Thymus (tissue), 11 donors: ENCODE results near the gene PTGES3L. TPM values are rescaled to one million over a fixed set of nuclear protein-coding genes. Genes with fewer than 3 reads are reported as not detected.

Experiments used
- DNase-seq, 9 donors: peaks; one replicate each; pipeline ENCODE4 v3.0.0-alpha.2; 2013; ENCODE audit warnings: low spot score in 9 of 9, low read depth in 6 of 9, missing footprints in 1 of 9
- H3K27ac ChIP-seq, 2 donors: one replicate each; pipeline ENCODE4 v1.5.1; 2013; ENCODE audit warnings: control low read depth in 1 of 2, low read depth in 1 of 2, low read length in 1 of 2, mild to moderate bottlenecking in 1 of 2, moderate library complexity in 1 of 2
- H3K27me3 ChIP-seq, 2 donors: one replicate each; pipeline ENCODE4 v1.5.1; 2013; ENCODE audit warnings: low read length in 1 of 2; ENCODE audit not compliant: control insufficient read depth in 2 of 2, insufficient read depth in 1 of 2
- H3K36me3 ChIP-seq, 2 donors: one replicate each; pipeline ENCODE4 v1.5.1; 2013; ENCODE audit warnings: low read length in 1 of 2, mild to moderate bottlenecking in 1 of 2, moderate library complexity in 1 of 2; ENCODE audit not compliant: control insufficient read depth in 2 of 2, insufficient read depth in 2 of 2
- H3K4me1 ChIP-seq, 2 donors: one replicate each; pipeline ENCODE4 v1.5.1; 2013; ENCODE audit warnings: low read length in 2 of 2; ENCODE audit not compliant: control insufficient read depth in 2 of 2, insufficient read depth in 2 of 2
- H3K4me3 ChIP-seq, 2 donors: one replicate each; pipeline ENCODE4 v1.5.1; 2013; ENCODE audit warnings: low read length in 2 of 2, control low read depth in 1 of 2, mild to moderate bottlenecking in 1 of 2
- H3K9me3 ChIP-seq, 2 donors: one replicate each; pipeline ENCODE4 v1.5.1; 2013; ENCODE audit warnings: low read length in 1 of 2, mild to moderate bottlenecking in 1 of 2; ENCODE audit not compliant: control insufficient read depth in 2 of 2, insufficient read depth in 1 of 2
- WGBS: extraction: QIAGEN DNeasy Blood & Tissue Kit; methylation state at CpG from one replicate; pipeline ENCODE4 v1.1.7; 2013; 5-methylcytosine and 5-hydroxymethylcytosine counted together
- polyA plus RNA-seq: library from polyadenylated mRNA; stranded (reverse); fragments of 200-250 nt; gene quantifications from one replicate; pipeline ENCODE4 v1.2.3, GENCODE V29; 2013
- total RNA-seq: library from RNA; stranded (reverse); fragments of 120-200 nt; gene quantifications from one replicate; pipeline ENCODE4 v1.2.4, GENCODE V29; 2013
- donor health status: healthy.

PTGES3L gene
- total and polyA plus RNA-seq, 2 donors = 0.76 to 1.1 TPM

- Histone ChIP-seq H3K4me3 (no peak overlapping the region), H3K36me3 (no peaks in the 10 kb centered on the region), H3K27ac (no peak overlapping the region), H3K27me3 (no peaks in the 10 kb centered on the region), H3K9me3 (no peaks in the 10 kb centered on the region), H3K4me1 (no peaks in the 10 kb centered on the region)
- no peak for DNase-seq
- 73% methylated on average over 5 of the region's 5 CpGs for WGBS
Observed at GRCh38 chr17:42969001-42969581, 10.8 kb downstream of the PTGES3L start.

- H3K27me3 ChIP-seq = no peaks in the 10 kb centered on the region
- H3K36me3 ChIP-seq = no peaks in the 10 kb centered on the region
- 97% methylated on average over 1 of the region's 1 CpG for WGBS
- H3K4me1 ChIP-seq = peaks cover 4 to 6% of the 10 kb centered on the region in 2 donors
- no peak for DNase-seq
- no peak overlapping the region for H3K4me3 ChIP-seq
- no peaks in the 10 kb centered on the region for H3K9me3 ChIP-seq
- H3K27ac ChIP-seq = no peak overlapping the region
Observed at GRCh38 chr17:42967925-42968324, 12.0 kb downstream of the PTGES3L start.

GRCh38 chr17:42964161-42964932, 15.5 kb downstream of the PTGES3L start, which contains the start of gene AARSD1:
Gene AARSD1 (minus strand): TSS chr17:42964454. CDS start chr17:42964440, 14 bp downstream.
- WGBS = 1% methylated on average over 43 of the region's 43 CpGs
- Histone ChIP-seq H3K9me3 (no peaks in the 10 kb centered on the region), H3K27me3 (no peaks in the 10 kb centered on the region), H3K4me1 (peaks cover 4 to 6% of the 10 kb centered on the region in 2 donors), H3K36me3 (peaks cover 23 to 27% of the 10 kb centered on the region in 2 donors), H3K4me3 (peak within 1 kb of the TSS; percentile 63 to 66), H3K27ac (peak within 1 kb of the TSS; percentile 75 to 79)
- peak; percentile 84 to 97 (median 94) for DNase-seq

- no peaks in the 10 kb centered on the region for H3K9me3 ChIP-seq
- 98% methylated on average over 1 of the region's 1 CpG for WGBS
- H3K4me3 ChIP-seq = no peak overlapping the region
- no peaks in the 10 kb centered on the region for H3K27me3 ChIP-seq
- no peak overlapping the region for H3K27ac ChIP-seq
- H3K4me1 ChIP-seq = no peaks in the 10 kb centered on the region
- DNase-seq = no peak
- peaks cover 67% of the 10 kb centered on the region in 2 donors for H3K36me3 ChIP-seq
Observed at GRCh38 chr17:42953669-42954068, 26.2 kb downstream of the PTGES3L start.

GRCh38 chr17:42950044-42950783, 29.7 kb downstream of the PTGES3L start:
- Histone ChIP-seq H3K9me3 (no peaks in the 10 kb centered on the region), H3K4me1 (no peaks in the 10 kb centered on the region), H3K36me3 (peaks cover 47 to 50% of the 10 kb centered on the region in 2 donors), H3K4me3 (no peak overlapping the region), H3K27ac (no peak overlapping the region), H3K27me3 (no peaks in the 10 kb centered on the region)
- WGBS = 97% methylated on average over 13 of the region's 13 CpGs
- no peak for DNase-seq

GRCh38 chr17:42946812-42947211, 33.1 kb downstream of the PTGES3L start:
- no peaks in the 10 kb centered on the region for H3K4me1 ChIP-seq
- H3K27ac ChIP-seq = no peak overlapping the region
- no peak overlapping the region for H3K4me3 ChIP-seq
- no peaks in the 10 kb centered on the region for H3K27me3 ChIP-seq
- H3K9me3 ChIP-seq = no peaks in the 10 kb centered on the region
- 96% methylated on average over 1 of the region's 1 CpG for WGBS
- H3K36me3 ChIP-seq = peaks cover 23 to 26% of the 10 kb centered on the region in 2 donors
- DNase-seq = no peak

- no peaks in the 10 kb centered on the region for H3K27me3 ChIP-seq
- H3K4me3 ChIP-seq = no peak overlapping the region
- no peak overlapping the region for H3K27ac ChIP-seq
- no peaks in the 10 kb centered on the region for H3K4me1 ChIP-seq
- peaks cover 2 to 7% of the 10 kb centered on the region in 2 donors for H3K36me3 ChIP-seq
- no peak for DNase-seq
- no peaks in the 10 kb centered on the region for H3K9me3 ChIP-seq
- WGBS = 64% methylated on average over 3 of the region's 3 CpGs
Observed at GRCh38 chr17:42944211-42944610, 35.7 kb downstream of the PTGES3L start.

- whole genome bisulfite sequencing = 51% methylated on average over 9 of the region's 9 CpGs
- no peak overlapping the region for H3K27ac ChIP-seq
- peak in 8 of 9 donors; percentile 10 to 66 (median 16) for DNase-seq
Observed at GRCh38 chr17:42937712-42938596, 41.9 kb downstream of the PTGES3L start.

More at GRCh38 chr17:42937712-42938596, 41.9 kb downstream of the PTGES3L start:
- Histone ChIP-seq H3K36me3 (no peaks in the 10 kb centered on the region), H3K27me3 (peaks cover 0 to 2% of the 10 kb centered on the region in 2 donors), H3K4me1 (no peaks in the 10 kb centered on the region), H3K4me3 (no peak overlapping the region), H3K9me3 (no peaks in the 10 kb centered on the region)
